Smooth muscle cell (in vitro differentiated cells): ENCODE results near the gene PIWIL1. TPM values are rescaled to one million over a fixed set of nuclear protein-coding genes. Genes with fewer than 3 reads are reported as not detected.

Experiments
- DNase-seq: peaks from one replicate; lab custom pipeline; 2025; ENCODE audit not compliant: unreplicated experiment; lab: John Stamatoyannopoulos, UW
- H2AFZ ChIP-seq: fragments of 200-600 bp; sonication (generic); 2 replicates; pipeline ENCODE4 v1.6.0; 2016; ENCODE audit warnings: antibody characterized with exemption, low read depth, mild to moderate bottlenecking
- H3F3A ChIP-seq: fragments of 200-600 bp; sonication (generic); 2 replicates; pipeline ENCODE4 v1.6.0; 2017; ENCODE audit warnings: antibody characterized with exemption, low read depth
- H3K27ac ChIP-seq: fragments of 200-600 bp; sonication (generic); 2 replicates; pipeline ENCODE4 v1.5.1; 2016; ENCODE audit warnings: low read depth, mild to moderate bottlenecking
- H3K27me3 ChIP-seq: fragments of 200-600 bp; sonication (generic); 2 replicates; pipeline ENCODE4 v1.6.1; 2016; ENCODE audit warnings: low read depth, mild to moderate bottlenecking
- H3K36me3 ChIP-seq: fragments of 200-600 bp; sonication (generic); 2 replicates; pipeline ENCODE4 v1.5.1; 2016; ENCODE audit warnings: low read depth
- H3K4me1 ChIP-seq: fragments of 200-600 bp; sonication (generic); 2 replicates; pipeline ENCODE4 v1.5.1; 2016; ENCODE audit warnings: low read depth
- H3K4me2 ChIP-seq: fragments of 200-600 bp; sonication (generic); 2 replicates; pipeline ENCODE4 v1.6.0; 2016; ENCODE audit warnings: mild to moderate bottlenecking
- H3K4me3 ChIP-seq: fragments of 200-600 bp; sonication (generic); 2 replicates; pipeline ENCODE4 v1.5.1; 2016; ENCODE audit warnings: mild to moderate bottlenecking
- H3K79me2 ChIP-seq: fragments of 200-600 bp; sonication (generic); 2 replicates; pipeline ENCODE4 v1.6.0; 2016; ENCODE audit warnings: low read depth, mild to moderate bottlenecking
- H3K9ac ChIP-seq: fragments of 200-600 bp; sonication (generic); 2 replicates; pipeline ENCODE4 v1.6.0; 2016; ENCODE audit warnings: low read depth
- H3K9me3 ChIP-seq: fragments of 200-600 bp; sonication (generic); replicated peaks from 2 replicates; pipeline ENCODE4 v1.5.1; 2016; ENCODE audit warnings: low read depth
- H4K20me1 ChIP-seq: fragments of 200-600 bp; sonication (generic); 2 replicates; pipeline ENCODE4 v1.6.0; 2016; ENCODE audit warnings: low read depth
- WGBS: methylation state at CpG from one replicate; pipeline ENCODE4 v1.1.7; 2016; ENCODE audit warnings: low lambda C conversion rate; 5-methylcytosine and 5-hydroxymethylcytosine counted together
- polyA plus RNA-seq: library from polyadenylated mRNA; unstranded; fragments of >200 nt; fragmentation: Nextera tagmentation; extraction: Ambion mirVana; gene quantifications from 2 replicates; pipeline ENCODE4 v1.2.1, GENCODE V29; 2016
- total RNA-seq: library from RNA; depleted of rRNA; stranded (reverse); fragments of >200 nt; gene quantifications from 2 replicates; pipeline ENCODE4 v1.2.3, GENCODE V29; 2014
- TF ChIP-seq, protein P1 (sequence below): fragments of 200-600 bp; sonication (generic); IDR thresholded peaks from 2 replicates; pipeline ENCODE4 v1.5.1; 2017; ENCODE audit warnings: borderline replicate concordance, mild to moderate bottlenecking, antibody characterized with exemption; ENCODE audit not compliant: insufficient read depth, poor library complexity, severe bottlenecking

The PIWIL1 gene
- total and polyA plus RNA-seq, 2 experiments from 2014 or later, result not detected

- no peaks in the 10 kb centered on the region for H3K79me2 ChIP-seq
- no peaks in the 10 kb centered on the region for H3K36me3 ChIP-seq
- no peak overlapping the region for H3K4me3 ChIP-seq
- peaks cover 3% of the 10 kb centered on the region for H3K27me3 ChIP-seq
- H4K20me1 ChIP-seq, result no peaks in the 10 kb centered on the region
- H2AFZ ChIP-seq, result no peak overlapping the region
- no peak for DNase-seq
- H3K9ac ChIP-seq, result no peak overlapping the region
- no peaks in the 10 kb centered on the region for H3F3A ChIP-seq
- H3K4me1 ChIP-seq, result no peaks in the 10 kb centered on the region
- H3K9me3 ChIP-seq, result no peaks in the 10 kb centered on the region
- no peak overlapping the region for H3K4me2 ChIP-seq
- TF ChIP-seq, protein P1, sequence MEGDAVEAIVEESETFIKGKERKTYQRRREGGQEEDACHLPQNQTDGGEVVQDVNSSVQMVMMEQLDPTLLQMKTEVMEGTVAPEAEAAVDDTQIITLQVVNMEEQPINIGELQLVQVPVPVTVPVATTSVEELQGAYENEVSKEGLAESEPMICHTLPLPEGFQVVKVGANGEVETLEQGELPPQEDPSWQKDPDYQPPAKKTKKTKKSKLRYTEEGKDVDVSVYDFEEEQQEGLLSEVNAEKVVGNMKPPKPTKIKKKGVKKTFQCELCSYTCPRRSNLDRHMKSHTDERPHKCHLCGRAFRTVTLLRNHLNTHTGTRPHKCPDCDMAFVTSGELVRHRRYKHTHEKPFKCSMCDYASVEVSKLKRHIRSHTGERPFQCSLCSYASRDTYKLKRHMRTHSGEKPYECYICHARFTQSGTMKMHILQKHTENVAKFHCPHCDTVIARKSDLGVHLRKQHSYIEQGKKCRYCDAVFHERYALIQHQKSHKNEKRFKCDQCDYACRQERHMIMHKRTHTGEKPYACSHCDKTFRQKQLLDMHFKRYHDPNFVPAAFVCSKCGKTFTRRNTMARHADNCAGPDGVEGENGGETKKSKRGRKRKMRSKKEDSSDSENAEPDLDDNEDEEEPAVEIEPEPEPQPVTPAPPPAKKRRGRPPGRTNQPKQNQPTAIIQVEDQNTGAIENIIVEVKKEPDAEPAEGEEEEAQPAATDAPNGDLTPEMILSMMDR, result no peak
- 93% methylated on average over 58 of the region's 82 CpGs for WGBS
- H3K27ac ChIP-seq, result no peak overlapping the region
Measured at GRCh38 chr12:130338794-130339601, 1.3 kb downstream of the PIWIL1 start.

DNA sequence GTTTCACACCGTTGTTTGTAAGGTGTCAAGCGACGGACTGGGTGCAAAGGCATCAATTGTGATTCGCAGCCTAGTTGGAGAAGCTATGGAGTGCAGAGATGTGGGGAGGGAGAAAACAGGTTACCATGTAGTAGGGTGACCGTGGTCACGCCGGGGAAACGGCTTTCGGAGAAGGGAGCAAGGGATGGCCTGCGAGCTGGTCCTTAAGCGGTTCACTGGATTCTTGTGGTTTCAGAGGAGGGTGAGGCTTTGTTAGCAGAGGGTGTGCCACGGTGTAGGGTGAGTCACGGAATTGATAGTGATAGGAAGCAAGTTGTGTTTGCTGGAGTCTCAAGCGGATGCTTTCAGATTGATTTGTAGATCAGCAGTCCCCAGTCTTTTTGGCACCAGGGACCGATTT, 2.3 kb downstream of the PIWIL1 start:
- H3F3A ChIP-seq, result no peaks in the 10 kb centered on the region
- H3K27ac ChIP-seq, result no peak overlapping the region
- 78% methylated on average over 15 of the region's 15 CpGs for WGBS
- DNase-seq, result no peak
- H3K27me3 ChIP-seq, result no peaks in the 10 kb centered on the region
- H3K9me3 ChIP-seq, result no peaks in the 10 kb centered on the region
- H3K4me3 ChIP-seq, result no peak overlapping the region
- TF ChIP-seq, protein P1, result no peak
- no peak overlapping the region for H3K4me2 ChIP-seq
- H3K9ac ChIP-seq, result no peak overlapping the region
- no peaks in the 10 kb centered on the region for H3K79me2 ChIP-seq
- H2AFZ ChIP-seq, result no peak overlapping the region
- H3K36me3 ChIP-seq, result no peaks in the 10 kb centered on the region
- H4K20me1 ChIP-seq, result no peaks in the 10 kb centered on the region
- no peaks in the 10 kb centered on the region for H3K4me1 ChIP-seq

DNA sequence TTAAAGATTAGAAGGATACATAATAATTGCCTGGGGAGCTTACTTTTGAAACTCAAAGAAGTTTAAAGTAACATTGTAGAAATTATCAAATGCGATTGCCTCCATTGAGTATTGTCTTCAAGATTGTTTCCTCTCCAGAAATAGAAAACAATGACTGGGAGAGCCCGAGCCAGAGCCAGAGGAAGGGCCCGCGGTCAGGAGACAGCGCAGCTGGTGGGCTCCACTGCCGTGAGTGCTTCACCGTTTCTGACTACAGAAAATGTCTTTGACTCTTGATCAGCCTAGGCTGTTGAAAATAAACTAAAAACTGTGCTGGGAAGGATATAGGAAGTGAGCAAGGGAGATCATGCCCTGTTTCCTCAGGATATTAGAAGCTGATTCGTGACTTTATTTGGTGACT, 4.8 kb downstream of the PIWIL1 start:
- no peak overlapping the region for H3K9ac ChIP-seq
- no peaks in the 10 kb centered on the region for H3K27me3 ChIP-seq
- 92% methylated on average over 8 of the region's 8 CpGs for WGBS
- H3F3A ChIP-seq, result no peaks in the 10 kb centered on the region
- no peak overlapping the region for H3K4me3 ChIP-seq
- no peak overlapping the region for H3K27ac ChIP-seq
- no peak overlapping the region for H3K4me2 ChIP-seq
- TF ChIP-seq, protein P1, result no peak
- H2AFZ ChIP-seq, result no peak overlapping the region
- no peaks in the 10 kb centered on the region for H3K4me1 ChIP-seq
- no peak for DNase-seq
- H3K9me3 ChIP-seq, result no peaks in the 10 kb centered on the region
- no peaks in the 10 kb centered on the region for H3K36me3 ChIP-seq
- no peaks in the 10 kb centered on the region for H4K20me1 ChIP-seq
- H3K79me2 ChIP-seq, result no peaks in the 10 kb centered on the region

DNA sequence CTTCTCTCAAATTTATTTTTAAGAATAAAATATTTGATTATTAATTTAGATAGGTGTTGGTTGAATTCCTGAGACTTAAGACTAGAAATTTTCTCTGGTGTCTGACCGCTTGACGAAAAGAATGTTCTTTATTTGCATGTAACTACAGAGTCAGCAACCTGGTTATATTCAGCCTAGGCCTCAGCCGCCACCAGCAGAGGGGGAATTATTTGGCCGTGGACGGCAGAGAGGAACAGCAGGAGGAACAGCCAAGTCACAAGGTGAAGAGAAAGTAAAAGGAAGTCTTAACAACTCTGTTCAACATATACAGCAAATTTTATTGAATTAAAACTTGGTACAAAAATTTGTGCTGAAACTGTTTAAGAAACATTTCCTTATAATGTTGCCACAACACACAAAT, 5.2 kb downstream of the PIWIL1 start:
- no peak overlapping the region for H3K4me2 ChIP-seq
- no peaks in the 10 kb centered on the region for H3K27me3 ChIP-seq
- WGBS, result 70% methylated on average over 5 of the region's 5 CpGs
- no peaks in the 10 kb centered on the region for H3K9me3 ChIP-seq
- H3K79me2 ChIP-seq, result no peaks in the 10 kb centered on the region
- DNase-seq, result no peak
- no peaks in the 10 kb centered on the region for H4K20me1 ChIP-seq
- H2AFZ ChIP-seq, result no peak overlapping the region
- H3K4me3 ChIP-seq, result no peak overlapping the region
- H3K27ac ChIP-seq, result no peak overlapping the region
- no peaks in the 10 kb centered on the region for H3K4me1 ChIP-seq
- H3F3A ChIP-seq, result no peaks in the 10 kb centered on the region
- H3K9ac ChIP-seq, result no peak overlapping the region
- no peaks in the 10 kb centered on the region for H3K36me3 ChIP-seq
- TF ChIP-seq, protein P1, result no peak
